ENCODE measurements around the gene SLC9C2.
"Not testable (repeated sequence)": the region's sequence is repeated elsewhere in the genome, so short reads cannot be mapped to it uniquely, and the experiment has no call there.

Gene SLC9C2

DNA sequence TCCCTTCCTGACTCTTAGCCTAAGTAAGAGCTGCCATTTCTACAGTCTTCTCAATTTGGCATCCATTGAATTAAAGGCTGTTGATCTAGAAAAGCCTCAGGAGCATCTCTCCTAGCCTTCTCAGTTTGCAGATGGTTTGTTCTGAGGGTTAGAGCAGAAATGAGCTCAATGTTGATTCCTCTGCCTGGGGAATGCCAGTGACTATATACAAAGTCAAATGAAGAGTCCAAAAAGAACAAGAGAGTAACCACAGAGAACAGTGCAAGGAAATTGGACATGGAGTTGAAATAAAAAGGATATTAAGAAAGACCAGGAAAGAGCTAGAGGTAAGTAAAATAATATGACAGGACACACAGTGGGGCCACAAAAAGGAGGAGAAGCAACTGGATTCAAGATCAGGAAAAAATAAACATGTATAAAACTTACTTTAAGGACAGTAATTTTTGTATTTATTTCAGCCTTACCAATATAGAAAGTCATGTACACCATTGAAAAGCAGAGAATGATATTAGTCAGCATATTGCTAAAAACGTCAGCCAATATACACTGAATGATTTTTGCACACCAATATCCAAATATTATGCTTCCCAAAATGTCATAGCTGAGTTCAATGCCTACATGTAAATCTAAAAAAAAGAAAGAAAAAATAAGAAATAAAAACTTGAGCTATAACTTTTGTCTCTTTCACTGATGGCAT is 21.3 kb downstream of the SLC9C2 start:
- no peak for DNase-seq

DNA sequence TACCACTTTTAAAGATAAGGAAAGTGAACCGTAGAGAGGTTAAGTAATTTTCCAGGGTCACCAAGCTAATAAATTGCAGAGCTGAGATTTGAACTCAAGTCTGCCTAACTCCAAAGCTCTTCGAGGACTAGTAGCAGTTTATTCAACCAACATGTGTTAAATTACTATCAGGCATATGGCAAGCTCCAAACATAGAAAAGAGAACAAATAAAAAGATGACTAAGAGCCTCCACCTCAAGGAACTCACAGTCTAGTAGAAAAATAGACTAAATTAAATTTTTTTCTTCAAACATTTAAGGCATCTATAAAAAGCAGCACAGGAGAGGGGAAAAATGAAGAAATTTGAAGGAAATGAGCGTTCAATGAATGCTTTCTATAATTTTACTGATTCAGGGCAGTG is 22.2 kb downstream of the SLC9C2 start:
- DNase-seq: no peak

GRCh38 chr1:173580071-173580470 is 22.8 kb downstream of the SLC9C2 start:
- DNase-seq: no peak

GRCh38 chr1:173573596-173573995 is 29.3 kb downstream of the SLC9C2 start:
- no peak for DNase-seq

- DNase-seq: no peak
Observed at GRCh38 chr1:173572201-173572873, 30.5 kb downstream of the SLC9C2 start.

GRCh38 chr1:173570370-173571007 is 32.4 kb downstream of the SLC9C2 start:
- DNase-seq: no peak

GRCh38 chr1:173568483-173568882 is 34.4 kb downstream of the SLC9C2 start:
- DNase-seq: no peak

GRCh38 chr1:173563846-173564245 is 39.0 kb downstream of the SLC9C2 start:
- not testable (repeated sequence) for DNase-seq

GRCh38 chr1:173562813-173563212 is 40.1 kb downstream of the SLC9C2 start:
- no peak for DNase-seq

DNA sequence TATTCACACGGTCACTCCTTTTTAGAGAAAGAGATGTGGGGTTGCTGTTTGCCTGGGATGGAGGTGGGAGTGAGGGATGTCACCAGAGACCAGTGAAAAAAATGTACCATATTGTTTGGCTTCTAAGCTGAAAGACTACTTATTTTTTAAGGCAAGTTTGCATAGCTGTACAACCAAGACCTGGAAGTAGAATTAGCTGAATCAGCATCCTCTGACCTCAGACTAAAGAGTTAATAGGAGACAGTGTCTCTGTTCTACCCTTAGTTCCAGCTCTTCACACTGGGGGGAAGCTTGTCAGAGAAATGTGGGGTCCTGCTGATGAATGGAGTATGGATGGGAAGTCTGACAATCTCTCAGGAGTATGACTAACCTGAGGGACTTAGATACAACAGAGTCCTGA is 41.6 kb downstream of the SLC9C2 start:
- DNase-seq: no peak

GRCh38 chr1:173560285-173560880 is 42.5 kb downstream of the SLC9C2 start:
- no peak for DNase-seq

DNA sequence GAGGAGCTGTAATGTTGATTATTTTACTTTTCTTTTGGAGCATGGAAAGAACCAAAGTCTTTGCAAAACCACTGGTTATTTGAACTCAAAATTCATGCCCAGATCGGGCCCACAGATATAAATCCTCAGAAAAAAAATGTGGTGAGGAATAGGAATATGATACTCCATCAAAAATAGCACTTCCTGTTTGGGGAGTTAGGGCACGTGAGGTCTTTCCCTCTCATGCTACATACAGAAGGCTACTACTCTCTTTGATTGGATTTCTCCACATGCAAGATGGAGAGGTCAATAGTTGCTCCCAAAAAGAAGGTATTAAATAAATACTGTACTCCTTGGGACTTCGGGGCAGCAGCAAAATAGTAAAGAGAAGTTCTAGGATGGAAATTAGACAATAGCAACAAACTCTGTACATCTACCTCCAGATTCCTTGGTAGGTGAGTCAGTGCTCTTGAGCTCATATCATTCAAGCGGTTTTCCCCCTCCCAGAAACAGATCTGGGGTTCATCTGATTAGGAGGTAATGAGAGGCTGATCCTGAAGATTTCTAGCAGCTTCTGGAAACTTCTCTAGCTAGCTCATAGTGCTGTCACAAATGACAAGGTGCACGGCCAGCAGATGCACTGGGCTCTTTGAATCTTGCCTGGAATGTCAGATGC is 47.1 kb downstream of the SLC9C2 start:
- no peak for DNase-seq

DNA sequence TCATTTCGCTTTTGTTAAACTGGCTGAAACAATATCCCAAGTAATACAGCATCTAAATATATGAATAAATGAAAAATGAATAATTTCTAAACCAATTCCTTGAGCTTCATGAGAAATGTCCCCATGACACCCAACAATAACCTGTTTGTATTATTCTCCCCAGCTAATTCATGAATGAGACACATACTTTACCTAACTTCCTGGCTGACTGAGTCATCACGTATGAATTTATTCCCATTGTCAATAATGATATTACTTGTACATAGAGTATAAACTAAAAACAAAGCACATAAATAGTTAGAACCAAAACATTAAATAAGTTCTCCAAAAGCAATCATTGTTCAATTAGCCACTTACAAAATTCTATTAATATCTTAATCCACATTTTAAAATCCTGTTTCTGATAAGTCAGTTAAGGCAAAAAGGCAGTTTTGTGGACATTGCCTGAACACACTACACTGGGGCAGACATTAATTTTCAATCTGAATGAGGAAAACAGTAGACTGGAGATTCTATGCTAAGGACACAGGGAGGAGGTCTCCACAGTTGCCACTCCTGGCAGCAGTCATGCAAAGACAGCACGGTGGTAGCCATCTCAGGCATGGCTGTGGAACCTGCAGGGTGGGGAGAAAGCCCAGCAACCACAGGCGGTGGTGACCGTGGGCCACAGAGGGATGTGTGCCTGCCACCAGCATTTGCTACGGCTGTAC is 48.2 kb downstream of the SLC9C2 start:
- DNase-seq: no peak

DNA sequence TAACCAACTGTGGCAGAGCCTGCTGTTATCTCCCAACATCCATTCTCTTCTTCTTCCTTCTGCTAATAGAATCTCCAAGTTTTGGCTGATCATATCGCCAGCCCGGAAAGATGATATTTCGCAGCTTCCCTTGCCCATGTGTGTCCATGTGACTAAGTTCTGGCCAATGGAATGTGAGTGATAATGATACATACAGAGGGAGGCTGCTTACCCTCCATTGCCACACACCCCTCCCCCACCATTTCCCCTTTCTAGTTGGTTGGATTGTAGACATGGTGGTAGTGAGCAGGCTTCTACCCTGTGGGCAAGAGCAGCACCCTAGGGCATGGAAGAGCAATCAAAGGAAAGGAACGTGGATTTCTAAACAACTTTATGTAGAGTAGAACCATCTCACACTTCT is 48.8 kb downstream of the SLC9C2 start:
- no peak for DNase-seq

DNA sequence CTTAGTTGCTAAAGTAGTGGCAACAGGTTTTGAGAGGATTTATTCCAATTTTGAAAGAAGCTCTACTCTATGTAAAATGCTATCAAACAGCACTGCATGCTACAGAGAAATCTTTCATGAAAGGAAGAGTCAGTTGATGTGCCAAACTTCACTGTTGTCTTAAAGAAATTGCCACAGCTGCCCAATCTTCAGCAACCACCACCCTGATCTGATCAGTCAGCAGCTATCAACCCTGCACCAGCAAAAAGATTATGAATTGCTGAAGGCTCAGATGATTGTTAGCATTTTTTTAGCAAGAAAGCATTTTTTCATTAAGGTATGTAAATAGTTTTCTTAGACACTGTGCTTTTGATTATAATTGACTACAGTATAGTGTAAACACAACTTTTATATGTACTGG is 49.6 kb downstream of the SLC9C2 start:
- DNase-seq: no peak

DNA sequence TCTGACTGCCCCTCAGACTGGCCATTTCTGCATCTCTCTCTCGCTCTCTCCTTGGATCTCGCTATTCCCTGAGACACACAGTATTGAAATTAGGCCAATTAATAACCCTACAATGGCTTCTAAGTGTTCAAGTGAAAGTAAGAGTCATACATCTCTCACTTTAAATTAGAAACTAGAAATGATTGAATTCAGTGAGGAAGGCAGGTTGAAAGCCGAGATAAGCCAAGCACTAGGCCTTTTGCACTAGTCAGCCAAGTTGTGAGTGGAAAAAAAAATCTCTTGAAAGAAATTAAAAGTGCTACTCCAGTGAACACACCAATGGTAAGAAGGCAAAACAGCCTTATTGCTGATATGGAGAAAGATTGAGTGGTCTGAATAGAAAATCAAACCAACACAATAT is 51.2 kb downstream of the SLC9C2 start:
- no peak for DNase-seq

GRCh38 chr1:173549813-173550212 is 53.1 kb downstream of the SLC9C2 start:
- no peak for DNase-seq

GRCh38 chr1:173545688-173546087 is 57.2 kb downstream of the SLC9C2 start:
- no peak for DNase-seq

DNA sequence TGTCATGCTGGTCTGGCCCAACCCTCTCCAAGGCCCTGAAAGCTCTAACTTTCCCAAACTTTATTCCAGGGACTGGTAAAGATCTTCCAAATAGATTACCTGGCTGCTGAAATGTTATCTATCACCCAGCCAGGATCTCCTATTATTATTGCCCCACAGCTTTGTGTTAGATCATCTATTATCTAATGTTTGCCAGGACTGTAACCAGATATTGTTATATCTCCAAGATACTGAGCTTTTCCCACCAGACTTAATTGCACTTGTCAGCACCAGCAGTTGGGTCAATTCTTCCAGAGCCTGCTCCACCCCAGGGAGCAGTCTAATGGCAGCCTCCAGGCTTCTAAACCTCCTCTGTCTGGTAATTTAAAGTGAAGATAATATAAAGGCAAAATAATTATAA is 66.6 kb downstream of the SLC9C2 start:
- no peak for DNase-seq

GRCh38 chr1:173532237-173532636 is 70.6 kb downstream of the SLC9C2 start:
- no peak for DNase-seq

- no peak for DNase-seq
Observed at GRCh38 chr1:173530795-173531693, 71.8 kb downstream of the SLC9C2 start.

- DNase-seq: no peak
Observed at GRCh38 chr1:173529106-173529505, 73.8 kb downstream of the SLC9C2 start.

All from SHP77 (cell line).